SK-N-SH treated with all-trans-retinoic acid at 6 μM for 48 hours (cell line): ENCODE results near the gene PROM2.
A peak's percentile ranks its signal among the peaks of the same experiment; 100 is the strongest.

Experiments used
- ATAC-seq: fragments of 200-7000 bp; cut with Tn5 transposase; 3 replicates; pipeline ENCODE4 v1.9.1; 2020; ENCODE audit warnings: mild to moderate bottlenecking, moderate library complexity
- ARNTL ChIP-seq: fragments of 450-650 bp; formaldehyde crosslinking; IDR thresholded peaks from 2 replicates; pipeline ENCODE4 v1.5.0; 2020; ENCODE audit warnings: low read depth, mild to moderate bottlenecking, moderate library complexity, borderline replicate concordance
- CREB5 ChIP-seq: fragments of 250-450 bp; sonication (Bioruptor Pico); IDR thresholded peaks from 2 replicates; pipeline ENCODE4 v1.5.1; 2020; ENCODE audit warnings: low read depth, mild to moderate bottlenecking, moderate library complexity
- CSDC2 ChIP-seq: fragments of 250-450 bp; sonication (Bioruptor Pico); IDR thresholded peaks from 2 replicates; pipeline ENCODE4 v1.5.0; 2020; ENCODE audit warnings: mild to moderate bottlenecking, moderate library complexity
- CSRNP3 ChIP-seq: fragments of 250-450 bp; sonication (Bioruptor Pico); IDR thresholded peaks from 2 replicates; pipeline ENCODE4 v1.5.1; 2021; ENCODE audit warnings: mild to moderate bottlenecking, moderate library complexity
- GLIS3 ChIP-seq: fragments of 250-450 bp; sonication (Bioruptor Pico); IDR thresholded peaks from 2 replicates; pipeline ENCODE4 v1.5.0; 2020; ENCODE audit warnings: mild to moderate bottlenecking, moderate library complexity
- OSR1 ChIP-seq: fragments of 250-450 bp; sonication (Bioruptor Pico); IDR thresholded peaks from 2 replicates; pipeline ENCODE4 v1.8.0; 2022; ENCODE audit warnings: moderate library complexity, mild to moderate bottlenecking, inconsistent platforms
- PATZ1 ChIP-seq: fragments of 250-450 bp; sonication (Bioruptor Pico); IDR thresholded peaks from 2 replicates; pipeline ENCODE4 v1.8.0; 2020; ENCODE audit warnings: mild to moderate bottlenecking, moderate library complexity, borderline replicate concordance
- POU6F1 ChIP-seq: fragments of 250-450 bp; sonication (Bioruptor Pico); IDR thresholded peaks from 2 replicates; pipeline ENCODE4 v1.8.0; 2021; ENCODE audit warnings: low read depth, mild to moderate bottlenecking, moderate library complexity, borderline replicate concordance
- PPARA ChIP-seq: fragments of 250-450 bp; sonication (Bioruptor Pico); IDR thresholded peaks from 2 replicates; pipeline ENCODE4 v1.5.0; 2020; ENCODE audit warnings: mild to moderate bottlenecking, borderline replicate concordance
- RARB ChIP-seq: fragments of 250-450 bp; sonication (Bioruptor Pico); IDR thresholded peaks from 2 replicates; pipeline ENCODE4 v1.8.0; 2021; ENCODE audit warnings: mild to moderate bottlenecking, moderate library complexity
- SNAI2 ChIP-seq: fragments of 250-450 bp; sonication (Bioruptor Pico); IDR thresholded peaks from 2 replicates; pipeline ENCODE4 v1.5.0; 2020; ENCODE audit warnings: mild to moderate bottlenecking, moderate library complexity
- TCF4 ChIP-seq: fragments of 250-450 bp; sonication (Bioruptor Pico); IDR thresholded peaks from 2 replicates; pipeline ENCODE4 v1.8.0; 2021; ENCODE audit warnings: mild to moderate bottlenecking, moderate library complexity, borderline replicate concordance
- TSHZ2 ChIP-seq: fragments of 250-450 bp; sonication (Bioruptor Pico); IDR thresholded peaks from 2 replicates; pipeline ENCODE4 v1.5.0; 2020; ENCODE audit warnings: mild to moderate bottlenecking, moderate library complexity
- ZC3H10 ChIP-seq: fragments of 250-450 bp; sonication (Bioruptor Pico); IDR thresholded peaks from 2 replicates; pipeline ENCODE4 v1.5.1; 2021; ENCODE audit warnings: mild to moderate bottlenecking, moderate library complexity
- ZFP3 ChIP-seq: fragments of 250-450 bp; sonication (Bioruptor Pico); IDR thresholded peaks from 2 replicates; pipeline ENCODE4 v1.5.0; 2020; ENCODE audit warnings: mild to moderate bottlenecking, moderate library complexity
- ZFP30 ChIP-seq: fragments of 450-650 bp; formaldehyde crosslinking; IDR thresholded peaks from 2 replicates; pipeline ENCODE4 v1.5.0; 2022; ENCODE audit warnings: mild to moderate bottlenecking, moderate library complexity
- ZNF565 ChIP-seq: fragments of 450-650 bp; formaldehyde crosslinking; conservative IDR thresholded peaks from 2 replicates; pipeline ENCODE4 v1.5.0; 2020; ENCODE audit warnings: low read depth, mild to moderate bottlenecking, moderate library complexity
- ZNF8 ChIP-seq: fragments of 450-650 bp; formaldehyde crosslinking; IDR thresholded peaks from 2 replicates; pipeline ENCODE4 v1.5.0; 2020; ENCODE audit warnings: mild to moderate bottlenecking, moderate library complexity

Gene PROM2

GRCh38 chr2:95231723-95232122 lies 42.5 kb upstream of the PROM2 start:
- TF ChIP-seq CSRNP3 (CRISPR knock-in tag) = no peak

GRCh38 chr2:95232232-95232631 lies 42.0 kb upstream of the PROM2 start:
- no peak for TF ChIP-seq CREB5 (CRISPR knock-in tag)
- TF ChIP-seq ZFP3 (CRISPR knock-in tag) = no peak
- TF ChIP-seq TSHZ2 = no peak
- TF ChIP-seq ARNTL (CRISPR knock-in tag) = no peak
- TF ChIP-seq CSDC2 = no peak
- TF ChIP-seq ZNF565 (CRISPR knock-in tag) = no peak
- TF ChIP-seq OSR1 (CRISPR knock-in tag) = no peak
- TF ChIP-seq GLIS3 (CRISPR knock-in tag) = no peak
- TF ChIP-seq RARB (CRISPR knock-in tag) = no peak
- no peak for TF ChIP-seq ZC3H10 (CRISPR knock-in tag)
- no peak for TF ChIP-seq ZFP30 (CRISPR knock-in tag)
- no peak for TF ChIP-seq TCF4 (CRISPR knock-in tag)
- no peak for TF ChIP-seq POU6F1 (CRISPR knock-in tag)
- no peak for TF ChIP-seq PATZ1
- no peak for TF ChIP-seq CSRNP3 (CRISPR knock-in tag)
- ATAC-seq = no peak

More at GRCh38 chr2:95231723-95232122, 42.5 kb upstream of the PROM2 start:
- ATAC-seq = peak; percentile 38; the same call in 1 of the 3 replicates

- TF ChIP-seq ZFP3 (CRISPR knock-in tag) (no peak), SNAI2 (CRISPR knock-in tag) (no peak), TSHZ2 (no peak), CREB5 (CRISPR knock-in tag) (no peak), PPARA (CRISPR knock-in tag) (no peak), ZNF8 (CRISPR knock-in tag) (no peak), POU6F1 (CRISPR knock-in tag) (no peak), ZNF565 (CRISPR knock-in tag) (no peak), ARNTL (CRISPR knock-in tag) (no peak)
- ATAC-seq = no peak
Observed at GRCh38 chr2:95234286-95234785, 39.9 kb upstream of the PROM2 start.
